Measurements from ENCODE around the gene CELF2.

CELF2 gene

GRCh38 chr10:11206676-11207559, 189.2 kb downstream of the CELF2 start:
- no peak for DNase-seq

GRCh38 chr10:11207560-11207844, 189.8 kb downstream of the CELF2 start:
- DNase-seq: no peak

- no peak for DNase-seq
Observed at GRCh38 chr10:11208243-11208642, 190.6 kb downstream of the CELF2 start.

- DNase-seq: no peak
Observed at GRCh38 chr10:11208908-11209829, 191.5 kb downstream of the CELF2 start.

- no peak for DNase-seq
Observed at GRCh38 chr10:11209830-11210181, 192.1 kb downstream of the CELF2 start.

GRCh38 chr10:11210211-11210922, 192.7 kb downstream of the CELF2 start:
- DNase-seq: no peak

- no peak for DNase-seq
Observed at GRCh38 chr10:11212288-11213085, 194.8 kb downstream of the CELF2 start.

- DNase-seq: no peak
Observed at GRCh38 chr10:11213137-11213536, 195.5 kb downstream of the CELF2 start.

- no peak for DNase-seq
Observed at GRCh38 chr10:11214407-11214806, 196.7 kb downstream of the CELF2 start.

- DNase-seq: no peak
Observed at GRCh38 chr10:11215471-11215870, 197.8 kb downstream of the CELF2 start.

GRCh38 chr10:11217521-11217920, 199.8 kb downstream of the CELF2 start:
- no peak for DNase-seq

- DNase-seq: no peak
Observed at GRCh38 chr10:11218395-11218794, 200.7 kb downstream of the CELF2 start.

GRCh38 chr10:11219431-11219830, 201.8 kb downstream of the CELF2 start:
- DNase-seq: no peak

GRCh38 chr10:11223081-11223480, 205.4 kb downstream of the CELF2 start:
- no peak for DNase-seq

GRCh38 chr10:11223507-11224140, 206.0 kb downstream of the CELF2 start:
- no peak for DNase-seq

- no peak for DNase-seq
Observed at GRCh38 chr10:11224321-11224720, 206.6 kb downstream of the CELF2 start.

GRCh38 chr10:11224792-11225416, 207.2 kb downstream of the CELF2 start:
- no peak for DNase-seq

GRCh38 chr10:11225935-11226334, 208.3 kb downstream of the CELF2 start:
- DNase-seq: no peak

GRCh38 chr10:11227103-11227502, 209.4 kb downstream of the CELF2 start:
- no peak for DNase-seq

GRCh38 chr10:11229893-11230292, 212.2 kb downstream of the CELF2 start:
- no peak for DNase-seq

- no peak for DNase-seq
Observed at GRCh38 chr10:11230498-11231167, 213.0 kb downstream of the CELF2 start.

All from HCEC 1CT (cell line).